ENCODE results near the gene AGBL3.

GRCh38 chr7:134996097-134996550 lies 9.8 kb downstream of the AGBL3 start:
- TF ChIP-seq CTCF (IDR thresholded peaks at IDR 0.05; ENCODE audit: low read depth, low read length, missing input control) (no peak), SP1 (IDR thresholded peaks at IDR 0.05) (no peak), RAD21 (IDR thresholded peaks at IDR 0.05) (no peak), GABPA (IDR thresholded peaks at IDR 0.05 in 1 of 2, conservative IDR thresholded peaks at IDR 0.05 in 1 of 2) (no peak), REST (IDR thresholded peaks at IDR 0.05) (peak; percentile 19), ATF3 (IDR thresholded peaks at IDR 0.05) (no peak), MAX (IDR thresholded peaks at IDR 0.05) (no peak), JUND (IDR thresholded peaks at IDR 0.05) (no peak), TAF1 (conservative IDR thresholded peaks at IDR 0.05) (no peak)

Data from liver (tissue), 3 donors.